ENCODE data around the gene STX1A.
A peak's percentile ranks its signal among the peaks of the same experiment; 100 is the strongest.
"Not testable (repeated sequence)": the region's sequence is repeated elsewhere in the genome, so short reads cannot be mapped to it uniquely, and the experiment has no call there.

Gene STX1A

DNA sequence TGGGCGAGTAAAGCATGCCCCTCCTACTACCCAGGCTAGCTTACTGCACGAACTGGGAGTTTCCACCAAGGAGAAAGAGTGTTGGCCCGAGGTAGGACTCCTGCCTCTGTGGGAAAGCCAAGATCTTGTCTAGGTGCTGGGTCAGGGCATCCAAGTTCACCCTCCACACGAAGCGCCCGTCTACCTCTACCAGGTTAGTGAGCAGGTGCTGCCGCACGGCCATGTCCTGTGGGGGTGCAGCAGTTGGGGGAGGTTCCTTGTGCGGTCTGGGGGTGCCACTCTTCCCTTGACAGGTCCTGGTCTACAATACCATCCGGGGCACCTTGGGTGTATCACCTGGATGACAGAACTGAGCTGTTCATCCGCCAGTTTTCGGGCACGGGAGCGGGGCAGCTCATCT, 17.4 kb upstream of the STX1A start:
- FAIRE-seq (no peak), DNase-seq (ENCODE audit: insufficient read length, low spot score) (no peak)

DNA sequence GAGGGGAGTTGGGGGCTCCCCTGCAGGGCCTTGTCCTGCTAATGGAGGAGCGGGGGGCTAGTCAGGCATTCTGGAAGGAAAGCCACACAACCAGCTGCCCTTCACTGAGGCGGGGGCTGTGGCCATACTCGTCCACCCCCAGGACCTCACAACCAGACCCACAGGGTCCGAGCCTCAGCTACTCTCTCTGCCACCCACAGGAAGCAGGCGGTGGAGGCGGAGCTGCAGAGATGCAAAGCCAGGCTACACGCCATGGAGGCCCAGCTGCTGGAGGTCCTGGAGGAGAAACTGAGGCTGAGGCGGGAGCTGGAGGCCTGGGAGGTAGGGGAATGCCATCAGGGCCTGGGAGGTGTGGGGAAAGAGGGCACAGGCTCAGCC, 16.0 kb upstream of the STX1A start:
- DNase-seq (ENCODE audit: insufficient read length, low spot score) (no peak), FAIRE-seq (no peak)

DNA sequence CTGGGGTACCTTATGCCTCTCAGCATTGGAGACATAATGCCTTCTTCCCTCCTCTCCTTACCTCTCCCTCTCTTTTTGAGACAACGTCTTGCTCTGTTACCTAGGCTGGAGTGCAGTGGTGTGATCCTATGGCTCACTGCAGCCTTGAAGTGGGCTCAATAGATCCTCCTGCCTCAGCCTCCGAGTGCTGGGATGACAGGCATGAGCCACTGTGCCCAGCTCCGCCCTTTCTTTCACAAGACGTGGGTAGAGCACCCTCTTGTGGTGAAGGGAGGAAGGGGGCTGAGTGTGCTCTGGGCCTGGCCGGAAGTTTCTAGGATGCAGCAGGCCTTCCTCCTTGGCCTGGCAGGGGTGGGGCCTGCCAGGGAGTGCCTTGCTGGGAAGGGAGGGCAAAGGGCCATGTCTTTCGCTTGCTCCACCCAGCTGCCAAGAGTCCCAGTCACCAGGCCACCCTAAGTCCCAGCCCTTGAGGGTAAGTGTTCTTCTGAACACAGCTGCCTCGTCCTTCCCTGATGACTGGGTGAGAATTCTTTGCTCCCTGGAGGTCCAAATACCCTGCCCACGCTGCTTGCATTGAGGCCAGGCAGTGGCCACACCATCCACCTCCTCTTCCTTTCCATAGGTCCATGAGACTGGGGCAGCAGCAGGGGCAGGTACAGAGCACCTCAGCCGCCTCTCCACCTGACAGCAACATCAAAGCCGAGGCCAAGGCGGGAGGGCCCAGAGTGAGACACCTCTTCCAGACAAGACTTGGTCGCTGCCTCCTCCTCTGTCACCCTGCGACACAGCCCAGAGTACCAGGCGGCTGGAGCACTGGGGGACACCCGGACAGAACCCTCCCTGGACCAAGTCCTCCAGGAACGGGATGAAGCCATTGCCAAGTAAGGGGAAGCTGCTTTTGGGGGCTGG, 15.4 kb upstream of the STX1A start:
- FAIRE-seq (no peak), DNase-seq (ENCODE audit: insufficient read length, low spot score) (no peak)

DNA sequence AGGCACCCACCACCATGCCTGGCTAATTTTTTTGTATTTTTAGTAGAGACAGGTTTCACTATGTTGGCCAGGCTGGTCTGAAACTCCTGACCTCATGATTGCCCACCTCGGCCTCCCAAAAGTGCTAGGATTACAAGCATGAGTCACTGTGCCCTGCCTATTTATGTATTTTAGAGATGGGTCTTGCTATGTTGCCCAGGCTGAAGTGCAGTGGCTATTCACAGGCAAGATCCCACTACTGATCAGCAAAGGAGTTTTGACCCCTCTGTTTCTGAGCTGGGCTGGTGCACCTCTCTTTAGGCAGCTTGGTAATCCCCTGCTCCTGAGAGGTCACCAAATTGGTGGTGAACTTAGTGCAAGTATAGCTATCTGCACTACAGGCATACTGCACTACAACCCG, 12.9 kb upstream of the STX1A start:
- no peak for DNase-seq (ENCODE audit: insufficient read length, low spot score)
- no peak for FAIRE-seq

DNA sequence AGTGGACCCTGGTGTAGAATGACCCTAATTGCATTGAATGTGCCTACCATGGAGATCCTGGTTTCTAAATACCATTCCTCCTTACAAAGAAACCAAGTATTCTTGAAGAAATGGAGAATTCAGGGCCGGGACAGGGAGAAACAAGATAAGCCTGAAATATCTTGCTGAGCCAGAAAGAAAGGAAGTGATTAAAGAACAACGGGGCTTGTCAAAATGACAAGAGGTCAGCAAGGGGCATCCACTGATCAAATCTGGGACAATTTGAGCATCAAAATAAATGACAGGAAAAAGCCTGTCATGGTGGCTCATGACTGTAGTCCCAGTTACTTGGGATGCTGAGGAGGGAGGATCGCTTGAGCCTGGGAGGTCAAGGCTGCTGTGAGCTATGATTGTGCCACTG, 11.0 kb upstream of the STX1A start:
- no peak for DNase-seq (ENCODE audit: insufficient read length, low spot score)
- FAIRE-seq: no peak

DNA sequence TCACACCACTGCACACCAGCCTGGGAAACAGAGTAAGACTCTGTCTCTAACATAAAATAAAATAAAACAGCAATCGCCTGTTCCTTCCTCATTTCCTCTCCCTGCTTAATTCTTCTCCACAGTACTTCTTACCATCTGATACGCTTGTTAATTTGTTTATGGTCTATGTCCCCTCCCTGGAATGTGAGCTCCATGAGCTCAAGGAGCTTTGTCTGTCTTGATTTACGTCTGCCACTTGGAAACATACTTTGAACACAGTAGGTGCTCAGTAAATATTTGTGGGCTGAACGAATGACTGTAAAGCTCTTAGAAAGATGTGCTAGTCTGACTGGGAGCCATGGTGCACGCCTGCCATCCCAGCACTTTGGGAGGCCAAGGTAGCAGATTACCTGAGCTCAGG, 9.1 kb upstream of the STX1A start:
- FAIRE-seq (no peak), DNase-seq (ENCODE audit: insufficient read length, low spot score) (no peak)

DNA sequence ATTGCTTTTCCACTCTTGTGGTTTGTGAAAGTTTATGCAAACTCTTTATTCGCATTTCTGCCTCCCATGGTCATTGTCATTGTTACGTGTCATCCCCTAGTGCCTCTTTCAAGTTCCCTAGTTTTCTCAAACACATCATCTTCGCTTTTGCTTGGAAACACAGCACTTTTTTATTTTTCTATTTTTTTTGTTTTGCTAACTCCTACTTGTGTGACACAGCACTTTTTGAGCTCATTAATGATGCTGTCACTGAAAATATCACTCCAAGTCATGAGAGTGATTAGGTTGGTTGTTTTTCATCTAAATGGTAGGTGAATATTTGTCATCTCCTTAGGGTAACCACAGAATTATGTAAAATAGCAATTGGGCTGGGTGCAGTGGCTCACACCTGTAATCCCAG, 8.5 kb upstream of the STX1A start:
- DNase-seq (ENCODE audit: insufficient read length, low spot score) (no peak), FAIRE-seq (no peak)

DNA sequence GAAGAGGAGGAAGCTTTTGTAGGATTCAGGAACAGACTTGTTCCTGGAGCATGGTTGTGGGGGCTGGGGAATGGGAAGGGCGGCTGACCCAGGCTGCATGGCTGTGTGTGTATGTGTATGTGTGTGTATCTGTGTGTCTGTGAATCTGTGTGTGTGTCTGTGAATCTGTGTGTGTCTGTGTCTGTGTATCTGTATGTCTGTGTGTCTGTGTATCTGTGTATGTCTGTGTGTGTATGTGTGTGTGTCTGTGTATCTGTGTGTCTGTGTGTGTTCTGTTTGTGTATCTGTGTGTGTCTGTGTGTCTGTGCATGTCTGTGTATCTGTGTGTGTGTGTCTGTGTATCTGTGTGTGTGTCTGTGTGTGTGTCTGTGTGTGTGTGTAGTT, 6.6 kb upstream of the STX1A start:
- FAIRE-seq (peak; percentile 20), DNase-seq (ENCODE audit: insufficient read length, low spot score) (no peak)

DNA sequence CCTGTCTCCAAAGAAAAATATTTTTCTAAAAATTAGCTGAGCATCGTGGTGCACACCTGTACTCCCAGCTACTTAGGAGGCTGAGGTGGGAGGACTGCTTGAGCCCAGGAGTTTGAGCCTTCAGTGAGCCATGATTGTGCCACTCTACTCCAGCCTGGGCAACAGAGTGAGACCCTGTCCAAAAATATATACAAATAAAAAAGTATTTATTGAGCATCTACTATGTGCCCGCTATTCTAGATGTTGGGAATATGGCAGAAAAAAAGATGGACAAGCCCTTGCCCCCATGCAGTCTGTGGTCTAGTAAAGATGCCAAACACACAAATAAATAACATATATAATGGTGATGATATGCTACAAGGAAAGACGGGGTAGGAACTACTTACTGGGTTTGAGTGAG, 4.3 kb upstream of the STX1A start:
- FAIRE-seq (no peak), DNase-seq (ENCODE audit: insufficient read length, low spot score) (no peak)

DNA sequence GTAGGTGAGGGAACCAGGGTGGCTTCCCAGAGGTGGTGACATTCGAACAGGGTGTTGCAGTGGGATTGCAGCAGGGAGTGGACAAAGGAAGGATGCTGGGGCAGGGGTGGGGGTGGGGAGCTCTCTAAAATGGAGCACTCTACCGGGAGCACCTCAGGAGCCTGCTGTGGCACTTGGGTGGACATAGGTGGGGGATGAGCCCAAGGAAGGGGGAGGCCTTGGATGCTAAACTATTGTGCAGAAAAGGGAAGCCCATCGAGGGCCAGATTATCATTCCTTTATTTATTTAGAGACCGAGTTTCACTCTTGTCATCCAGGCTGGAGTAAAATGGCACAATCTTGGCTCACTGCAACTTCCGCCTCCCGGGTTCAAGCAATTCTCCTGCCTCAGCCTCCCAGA, 3.3 kb upstream of the STX1A start:
- FAIRE-seq (no peak), DNase-seq (ENCODE audit: insufficient read length, low spot score) (no peak)

DNA sequence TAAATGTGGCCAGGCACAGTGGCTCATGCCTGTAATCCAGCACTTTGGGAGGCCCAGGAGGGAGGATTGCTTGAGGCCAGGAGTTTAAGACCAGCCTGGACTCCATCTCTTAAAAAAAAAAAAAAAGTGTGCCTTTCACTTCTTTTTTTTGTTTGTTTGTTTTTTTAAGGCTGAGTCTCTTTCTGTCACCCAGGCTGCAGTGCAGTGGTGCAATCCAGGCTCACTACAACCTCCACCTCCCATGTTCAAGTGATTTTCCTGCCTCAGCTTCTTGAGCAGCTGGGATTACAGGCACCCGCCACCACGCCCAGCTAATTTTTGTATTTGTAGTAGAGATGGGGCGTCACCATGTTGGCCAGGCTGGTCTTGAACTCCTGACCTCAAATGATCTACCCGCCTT, 2.7 kb upstream of the STX1A start:
- FAIRE-seq; DNase-seq (ENCODE audit: insufficient read length, low spot score): not testable (repeated sequence)

DNA sequence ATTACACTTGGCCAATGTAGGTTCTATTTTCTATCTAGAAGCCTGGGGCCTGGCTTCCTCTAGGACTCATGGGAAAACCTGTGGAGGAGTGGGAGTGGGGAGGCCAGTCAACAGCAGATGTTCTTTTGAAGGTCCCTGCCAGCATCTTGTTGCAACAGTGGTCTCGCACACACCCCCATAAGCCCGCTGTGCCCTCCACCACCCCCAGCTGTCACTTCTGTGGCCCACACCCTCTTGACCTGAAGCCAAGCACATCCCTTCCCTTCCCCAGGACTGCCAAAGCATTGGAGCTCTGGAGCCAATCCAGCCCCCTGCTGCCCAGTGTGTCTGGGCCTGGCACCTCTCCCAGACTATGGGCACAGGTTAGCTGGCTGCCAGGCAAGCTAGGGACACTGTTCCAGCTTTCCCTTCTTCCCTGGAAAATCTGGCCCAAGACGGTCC, 1.9 kb upstream of the STX1A start:
- FAIRE-seq: no peak
- DNase-seq (ENCODE audit: insufficient read length, low spot score): no peak

DNA sequence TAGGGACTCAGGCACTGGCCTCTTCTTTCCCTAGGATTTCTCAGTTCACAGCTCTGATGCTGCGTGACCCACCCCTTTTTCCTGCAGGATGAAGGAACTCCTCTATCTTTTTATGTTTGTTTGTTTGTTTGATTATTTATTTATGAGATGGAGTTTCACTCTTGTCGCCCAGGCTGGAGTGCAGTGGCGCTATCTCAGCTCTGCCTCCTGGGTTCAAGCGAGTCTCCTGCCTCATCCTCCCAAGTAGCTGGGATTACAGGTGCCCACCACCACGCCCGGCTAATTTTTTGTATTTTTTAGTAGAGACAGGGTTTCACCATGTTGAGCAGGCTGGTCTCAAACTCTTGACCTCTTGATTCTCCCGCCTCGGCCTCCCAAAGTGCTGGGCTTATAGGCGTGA, 974 bp upstream of the STX1A start:
- not testable (repeated sequence) for DNase-seq (ENCODE audit: insufficient read length, low spot score); FAIRE-seq

DNA sequence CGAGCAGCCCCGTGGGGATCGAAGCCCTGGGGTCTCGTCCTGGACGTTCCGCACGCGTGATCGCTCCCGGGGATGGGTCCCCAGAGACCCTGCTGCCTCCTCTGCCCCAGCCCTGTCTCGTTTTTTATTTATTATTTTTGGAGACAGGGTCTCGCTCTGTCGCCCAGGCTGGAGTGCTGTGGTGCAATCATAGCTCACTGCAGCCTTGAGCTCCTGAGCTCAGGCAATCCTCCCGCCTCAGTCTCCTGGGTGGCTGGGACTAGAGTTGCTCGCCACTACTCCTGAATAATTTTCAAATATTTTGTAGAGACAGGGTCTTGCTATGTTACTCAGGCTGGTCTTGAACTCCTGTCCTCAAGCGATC, 319 bp upstream of the STX1A start:
- FAIRE-seq (no peak), DNase-seq (ENCODE audit: insufficient read length, low spot score) (no peak)

DNA sequence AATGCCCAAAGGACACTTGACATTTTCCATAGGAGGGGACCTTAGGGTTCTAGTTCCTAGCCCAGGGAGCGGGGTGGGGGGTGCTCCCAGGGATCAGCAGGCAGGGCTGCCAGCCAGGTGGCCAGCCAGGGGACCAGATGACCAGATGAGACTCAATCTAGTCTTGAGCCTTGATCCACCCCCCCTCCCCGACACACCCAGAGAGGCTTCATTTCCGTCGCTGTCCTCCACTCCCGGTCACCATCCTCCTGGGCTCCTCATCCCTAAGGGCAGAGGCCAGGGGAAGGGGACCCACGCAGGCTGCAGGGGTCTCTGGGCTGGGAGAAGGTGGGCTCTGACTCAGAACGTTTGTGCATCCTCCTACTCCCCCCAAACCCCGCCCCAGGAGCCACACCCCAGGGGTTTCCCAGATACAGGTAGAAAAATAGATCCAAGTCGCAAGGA, 1.0 kb downstream of the STX1A start:
- DNase-seq (ENCODE audit: insufficient read length, low spot score) (no peak), FAIRE-seq (no peak)

DNA sequence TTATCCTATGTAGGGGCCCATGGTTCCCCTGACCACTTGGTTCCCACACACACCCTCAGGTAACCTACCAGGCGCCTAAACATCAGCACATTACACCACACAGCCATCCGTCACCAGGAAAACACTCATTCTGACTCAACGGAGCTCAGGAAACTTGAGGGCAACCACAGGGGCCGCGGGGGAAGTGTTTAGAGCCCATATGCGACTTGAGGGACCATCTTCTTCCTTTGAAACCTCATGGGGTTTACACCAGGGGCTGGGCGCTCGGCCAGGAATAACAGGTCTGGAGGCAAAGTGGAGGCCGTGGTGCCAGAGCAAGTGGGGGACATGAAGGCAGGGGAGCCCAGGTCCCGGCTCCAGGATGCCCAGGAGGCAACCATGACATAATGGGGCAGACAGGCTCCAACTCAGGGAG, 1.5 kb downstream of the STX1A start:
- FAIRE-seq (no peak), DNase-seq (ENCODE audit: insufficient read length, low spot score) (no peak)

DNA sequence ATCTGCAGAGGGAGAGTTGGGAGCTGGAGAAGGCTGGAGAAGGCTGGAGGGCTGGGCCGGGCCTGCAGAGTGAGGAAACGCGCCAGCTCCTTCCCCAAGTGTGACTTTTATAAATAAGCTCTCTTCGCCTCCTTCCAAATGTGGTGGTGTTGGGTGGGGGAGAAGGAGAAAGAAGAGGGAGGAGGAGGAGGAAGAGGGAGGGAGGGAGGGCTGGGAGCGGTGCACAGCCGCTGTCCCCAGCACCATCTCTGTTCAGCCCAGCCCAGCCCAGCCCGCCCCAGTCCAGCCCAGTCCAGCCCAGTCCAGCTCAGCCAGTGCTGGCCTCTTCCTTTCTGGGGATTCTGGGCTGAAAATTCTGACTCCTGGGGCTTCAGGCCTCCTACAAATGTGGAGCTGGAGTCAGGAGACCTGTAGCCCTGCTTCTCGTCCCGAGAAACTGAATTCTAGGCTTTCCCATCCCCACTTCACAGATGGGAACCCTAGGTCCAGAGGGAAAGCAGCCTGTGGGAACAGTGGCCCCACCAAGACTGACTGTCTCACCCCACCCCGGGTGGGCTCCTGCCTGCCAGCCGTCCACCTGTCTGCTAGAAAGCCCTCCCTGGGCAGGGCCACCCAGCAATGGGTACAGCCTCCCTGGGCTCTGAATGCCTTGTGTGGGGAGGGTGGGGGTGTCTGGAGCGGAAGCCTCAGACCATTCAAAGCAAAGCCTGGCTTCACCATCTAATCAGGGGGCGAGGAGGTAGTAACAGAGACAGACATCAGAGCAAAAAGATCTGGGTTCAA, 2.3 kb downstream of the STX1A start:
- DNase-seq (ENCODE audit: insufficient read length, low spot score) (no peak), FAIRE-seq (no peak)

DNA sequence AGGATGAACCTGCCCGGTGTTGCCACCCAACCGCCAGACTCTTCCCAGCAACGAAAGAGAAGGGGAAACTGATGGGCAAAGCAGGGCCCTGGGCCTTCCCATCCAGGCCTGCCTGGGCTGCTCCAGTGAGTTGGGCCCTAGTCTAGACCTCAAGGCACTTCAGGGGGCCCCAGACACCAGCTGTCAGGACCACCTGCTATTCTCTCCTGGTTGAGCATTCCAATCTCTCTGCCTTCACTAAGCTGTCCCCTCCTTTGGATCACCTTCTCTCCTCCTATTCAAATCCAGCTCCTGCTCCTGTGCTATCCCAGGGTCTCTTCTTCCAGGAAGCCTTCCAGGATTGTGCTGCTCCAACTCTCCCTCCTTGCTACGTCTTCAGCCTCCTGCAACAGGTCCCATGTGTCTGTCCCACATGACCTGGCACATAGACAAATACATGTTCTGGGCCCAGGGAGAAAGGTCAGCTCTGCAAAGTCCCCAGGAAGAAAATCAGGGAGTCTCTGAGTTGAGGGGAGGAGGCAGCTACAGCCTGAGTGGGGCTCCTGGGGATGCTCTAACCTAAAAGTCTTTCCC, 3.1 kb downstream of the STX1A start:
- FAIRE-seq: no peak
- DNase-seq (ENCODE audit: insufficient read length, low spot score): no peak

DNA sequence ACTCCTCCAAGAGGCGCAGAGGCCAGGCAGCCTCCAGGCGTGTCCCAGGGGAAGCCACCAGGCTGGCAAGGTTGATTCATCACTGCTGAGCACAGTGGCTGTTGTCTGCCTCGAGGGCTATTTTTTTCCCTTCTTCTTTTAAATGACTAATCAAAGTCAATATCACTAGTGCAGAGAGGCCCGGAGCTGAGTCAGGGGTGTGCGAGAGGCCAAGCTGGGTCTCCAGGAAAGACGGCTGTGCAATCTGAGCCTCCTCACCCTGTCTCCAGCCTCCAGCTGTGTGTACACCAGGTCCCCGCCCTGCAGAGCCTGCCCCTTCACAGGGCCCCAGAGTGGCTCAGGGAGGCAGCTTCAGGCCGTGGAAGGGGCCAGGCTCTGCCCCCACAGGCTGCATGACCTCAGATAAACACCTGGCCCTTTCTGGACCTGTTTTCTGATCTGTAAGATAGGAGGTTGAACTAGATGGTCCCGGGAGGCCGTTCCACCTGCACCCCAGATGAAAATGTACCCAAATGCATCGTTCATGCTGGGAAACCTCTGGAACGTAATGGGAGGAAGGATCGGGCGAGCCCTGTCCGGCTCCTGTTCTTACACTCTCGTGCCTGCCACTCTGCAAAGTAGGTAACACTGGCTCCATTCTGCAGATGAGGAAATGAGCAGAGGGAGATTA, 3.7 kb downstream of the STX1A start:
- FAIRE-seq (no peak), DNase-seq (ENCODE audit: insufficient read length, low spot score) (peak; percentile 92)

DNA sequence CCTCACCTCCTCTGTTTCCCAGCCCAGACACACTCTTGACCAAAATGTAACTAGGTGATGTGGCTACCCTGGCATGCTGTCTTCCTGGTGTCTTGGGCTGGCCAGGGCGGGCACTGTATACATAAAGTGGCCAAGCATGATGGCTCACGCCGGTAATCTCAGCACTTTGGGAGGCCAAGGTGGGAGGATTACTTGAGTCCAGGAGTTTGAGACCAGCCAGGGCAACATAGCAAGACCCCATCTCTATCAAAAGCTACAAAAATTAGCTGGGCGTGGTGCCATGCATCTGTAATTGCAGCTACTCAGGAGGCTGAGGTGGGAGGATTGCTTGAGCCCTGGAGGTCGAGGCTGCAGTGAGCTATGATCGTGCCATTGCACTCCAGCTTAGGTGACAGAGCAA, 6.2 kb downstream of the STX1A start:
- not testable (repeated sequence) for FAIRE-seq; DNase-seq (ENCODE audit: insufficient read length, low spot score)

DNA sequence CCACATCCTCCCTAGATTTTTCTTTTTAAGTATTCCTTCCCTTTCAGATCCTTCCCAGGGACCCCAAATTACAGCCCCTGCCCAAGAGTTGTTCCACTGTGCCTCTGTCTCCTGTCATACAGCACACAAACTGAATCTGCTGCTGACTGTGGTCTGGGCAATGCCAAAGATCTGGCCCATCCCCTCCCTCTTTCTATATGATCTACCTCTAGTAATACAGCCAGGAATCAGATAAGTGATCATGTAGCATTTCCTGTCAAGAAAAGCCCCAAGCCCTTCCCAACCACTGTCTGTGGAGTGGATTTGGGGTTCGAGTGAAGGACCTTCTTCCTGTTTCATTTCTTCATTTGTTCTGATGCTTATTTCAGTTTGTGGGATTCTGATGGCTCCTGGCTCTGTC, 6.7 kb downstream of the STX1A start:
- DNase-seq (ENCODE audit: insufficient read length, low spot score): no peak
- no peak for FAIRE-seq

All from HTR-8/SVneo (cell line).